ENCODE measurements around the gene ALDH5A1.

ALDH5A1 gene

GRCh38 chr6:24551139-24551538 lies 56.4 kb downstream of the ALDH5A1 start:
- H3K36me3 ChIP-seq (ENCODE audit: control insufficient read depth in 1 of 2, insufficient read depth in 2 of 2, low read length in 2 of 2) = no peaks in the 10 kb centered on the region
- H4K91ac ChIP-seq (ENCODE audit: low read depth, low read length) = no peak overlapping the region
- H2AFZ ChIP-seq (ENCODE audit: insufficient read depth, low read length, poor library complexity) = no peak overlapping the region
- H2BK5ac ChIP-seq (ENCODE audit: low read depth, low read length, poor library complexity) = no peak overlapping the region
- H3K4me2 ChIP-seq (ENCODE audit: low read length) = no peak overlapping the region
- no peak overlapping the region for H3K9ac ChIP-seq (ENCODE audit: low read length)
- no peak overlapping the region for H3K4me3 ChIP-seq (ENCODE audit: low read depth, low read length)
- no peak overlapping the region for H3K27ac ChIP-seq (ENCODE audit: low read depth, low read length)
- H3K4ac ChIP-seq (ENCODE audit: low read depth, low read length) = no peak overlapping the region
- DNase-seq = no peak
- H3K23ac ChIP-seq (ENCODE audit: low read length) = no peak overlapping the region
- no peak overlapping the region for H2AK5ac ChIP-seq (ENCODE audit: low read length)
- no CpG with 5 or more reads among the region's 5 CpGs for WGBS (ENCODE audit: extremely low coverage, insufficient coverage, insufficient read length)
- no peaks in the 10 kb centered on the region for H3K4me1 ChIP-seq (ENCODE audit: control insufficient read depth in 1 of 2, insufficient read depth in 2 of 2, low read length in 2 of 2)
- no peak overlapping the region for H4K12ac ChIP-seq (ENCODE audit: low read depth, low read length)
- H3K14ac ChIP-seq (ENCODE audit: low read length) = no peak overlapping the region
- H3K79me2 ChIP-seq (ENCODE audit: control insufficient read depth, insufficient read depth, low read length, poor library complexity) = no peaks in the 10 kb centered on the region
- no peaks in the 10 kb centered on the region for H3K27me3 ChIP-seq (ENCODE audit: insufficient read depth, low read length)
- no peaks in the 10 kb centered on the region for H3K9me3 ChIP-seq (ENCODE audit: insufficient read depth, low read depth, low read length)
- H2BK12ac ChIP-seq (ENCODE audit: low read length) = no peak overlapping the region
- H4K8ac ChIP-seq (ENCODE audit: low read depth, low read length) = no peak overlapping the region
- H2BK120ac ChIP-seq (ENCODE audit: insufficient read depth, low read length, poor library complexity) = no peak overlapping the region
- no peak overlapping the region for H3K18ac ChIP-seq (ENCODE audit: low read length)
- H3K79me1 ChIP-seq (ENCODE audit: low read length) = no peaks in the 10 kb centered on the region

GRCh38 chr6:24554474-24554873 lies 59.7 kb downstream of the ALDH5A1 start:
- Histone ChIP-seq H3K23ac (ENCODE audit: low read length) (no peak overlapping the region), H3K79me2 (ENCODE audit: control insufficient read depth, insufficient read depth, low read length, poor library complexity) (no peaks in the 10 kb centered on the region), H3K4ac (ENCODE audit: low read depth, low read length) (no peak overlapping the region), H3K9me3 (ENCODE audit: insufficient read depth, low read depth, low read length) (no peaks in the 10 kb centered on the region), H2AK5ac (ENCODE audit: low read length) (no peak overlapping the region), H3K9ac (ENCODE audit: low read length) (no peak overlapping the region), H3K36me3 (ENCODE audit: control insufficient read depth in 1 of 2, insufficient read depth in 2 of 2, low read length in 2 of 2) (no peaks in the 10 kb centered on the region), H3K18ac (ENCODE audit: low read length) (no peak overlapping the region), H3K4me1 (ENCODE audit: control insufficient read depth in 1 of 2, insufficient read depth in 2 of 2, low read length in 2 of 2) (no peaks in the 10 kb centered on the region), H2BK5ac (ENCODE audit: low read depth, low read length, poor library complexity) (no peak overlapping the region), H4K12ac (ENCODE audit: low read depth, low read length) (no peak overlapping the region), H3K4me2 (ENCODE audit: low read length) (no peak overlapping the region), H3K14ac (ENCODE audit: low read length) (no peak overlapping the region), H3K79me1 (ENCODE audit: low read length) (no peaks in the 10 kb centered on the region), H4K91ac (ENCODE audit: low read depth, low read length) (no peak overlapping the region), H2AFZ (ENCODE audit: insufficient read depth, low read length, poor library complexity) (no peak overlapping the region), H3K27ac (ENCODE audit: low read depth, low read length) (no peak overlapping the region), H3K27me3 (ENCODE audit: insufficient read depth, low read length) (no peaks in the 10 kb centered on the region), H4K8ac (ENCODE audit: low read depth, low read length) (no peak overlapping the region), H3K4me3 (ENCODE audit: low read depth, low read length) (no peak overlapping the region), H2BK120ac (ENCODE audit: insufficient read depth, low read length, poor library complexity) (no peak overlapping the region), H2BK12ac (ENCODE audit: low read length) (no peak overlapping the region)
- no CpG with 5 or more reads among the region's 1 CpG for WGBS (ENCODE audit: extremely low coverage, insufficient coverage, insufficient read length)
- DNase-seq = no peak

GRCh38 chr6:24558516-24558915 lies 63.7 kb downstream of the ALDH5A1 start:
- Histone ChIP-seq H3K18ac (ENCODE audit: low read length) (no peak overlapping the region), H4K8ac (ENCODE audit: low read depth, low read length) (no peak overlapping the region), H4K91ac (ENCODE audit: low read depth, low read length) (no peak overlapping the region), H3K79me2 (ENCODE audit: control insufficient read depth, insufficient read depth, low read length, poor library complexity) (no peaks in the 10 kb centered on the region), H3K27ac (ENCODE audit: low read depth, low read length) (no peak overlapping the region), H3K4me3 (ENCODE audit: low read depth, low read length) (no peak overlapping the region), H3K23ac (ENCODE audit: low read length) (no peak overlapping the region), H3K9me3 (ENCODE audit: insufficient read depth, low read depth, low read length) (no peaks in the 10 kb centered on the region), H2BK5ac (ENCODE audit: low read depth, low read length, poor library complexity) (no peak overlapping the region), H4K12ac (ENCODE audit: low read depth, low read length) (no peak overlapping the region), H2BK12ac (ENCODE audit: low read length) (no peak overlapping the region), H3K27me3 (ENCODE audit: insufficient read depth, low read length) (no peaks in the 10 kb centered on the region), H3K4ac (ENCODE audit: low read depth, low read length) (no peak overlapping the region), H3K4me1 (ENCODE audit: control insufficient read depth in 1 of 2, insufficient read depth in 2 of 2, low read length in 2 of 2) (no peaks in the 10 kb centered on the region), H2AFZ (ENCODE audit: insufficient read depth, low read length, poor library complexity) (no peak overlapping the region), H3K14ac (ENCODE audit: low read length) (no peak overlapping the region), H2AK5ac (ENCODE audit: low read length) (no peak overlapping the region), H3K79me1 (ENCODE audit: low read length) (no peaks in the 10 kb centered on the region), H3K9ac (ENCODE audit: low read length) (no peak overlapping the region), H2BK120ac (ENCODE audit: insufficient read depth, low read length, poor library complexity) (no peak overlapping the region), H3K36me3 (ENCODE audit: control insufficient read depth in 1 of 2, insufficient read depth in 2 of 2, low read length in 2 of 2) (no peaks in the 10 kb centered on the region), H3K4me2 (ENCODE audit: low read length) (no peak overlapping the region)
- DNase-seq = no peak

GRCh38 chr6:24564081-24564480 lies 69.3 kb downstream of the ALDH5A1 start:
- Histone ChIP-seq H2BK12ac (ENCODE audit: low read length) (no peak overlapping the region), H3K4me3 (ENCODE audit: low read depth, low read length) (no peak overlapping the region), H3K36me3 (ENCODE audit: control insufficient read depth in 1 of 2, insufficient read depth in 2 of 2, low read length in 2 of 2) (no peaks in the 10 kb centered on the region), H3K9ac (ENCODE audit: low read length) (no peak overlapping the region), H3K79me2 (ENCODE audit: control insufficient read depth, insufficient read depth, low read length, poor library complexity) (no peaks in the 10 kb centered on the region), H3K9me3 (ENCODE audit: insufficient read depth, low read depth, low read length) (peaks cover 2% of the 10 kb centered on the region), H2BK120ac (ENCODE audit: insufficient read depth, low read length, poor library complexity) (no peak overlapping the region), H3K4me2 (ENCODE audit: low read length) (no peak overlapping the region), H3K79me1 (ENCODE audit: low read length) (no peaks in the 10 kb centered on the region), H3K4me1 (ENCODE audit: control insufficient read depth in 1 of 2, insufficient read depth in 2 of 2, low read length in 2 of 2) (no peaks in the 10 kb centered on the region), H2AK5ac (ENCODE audit: low read length) (no peak overlapping the region), H4K12ac (ENCODE audit: low read depth, low read length) (no peak overlapping the region), H4K91ac (ENCODE audit: low read depth, low read length) (no peak overlapping the region), H3K14ac (ENCODE audit: low read length) (no peak overlapping the region), H2BK5ac (ENCODE audit: low read depth, low read length, poor library complexity) (no peak overlapping the region), H3K18ac (ENCODE audit: low read length) (no peak overlapping the region), H3K4ac (ENCODE audit: low read depth, low read length) (no peak overlapping the region), H4K8ac (ENCODE audit: low read depth, low read length) (no peak overlapping the region), H3K27ac (ENCODE audit: low read depth, low read length) (no peak overlapping the region), H3K23ac (ENCODE audit: low read length) (no peak overlapping the region), H2AFZ (ENCODE audit: insufficient read depth, low read length, poor library complexity) (no peak overlapping the region), H3K27me3 (ENCODE audit: insufficient read depth, low read length) (no peaks in the 10 kb centered on the region)
- WGBS (ENCODE audit: extremely low coverage, insufficient coverage, insufficient read length) = no CpG with 5 or more reads among the region's 10 CpGs
- DNase-seq = no peak

All from trophoblast cell (in vitro differentiated cells and primary cell).